H1 (cell line): ENCODE data around the gene STK32C.
"Not testable (repeated sequence)": the region's sequence is repeated elsewhere in the genome, so short reads cannot be mapped to it uniquely, and the experiment has no call there.

Experiments used
- CHD1 ChIP-seq: IDR thresholded peaks from 2 replicates; pipeline ENCODE4 v1.6.1; 2012; ENCODE audit warnings: low read depth, low read length, improper control_type of control experiment
- CREB1 ChIP-seq: IDR thresholded peaks from 2 replicates; pipeline ENCODE4 v1.6.1; 2012; ENCODE audit warnings: inconsistent platforms
- RAD21 ChIP-seq, 2 experiments: IDR thresholded peaks in 1 of 2; conservative IDR thresholded peaks in 1 of 2; 2 replicates each; pipeline ENCODE4 v1.6.1; 2011; ENCODE audit warnings: low read depth in 2 of 2, low read length in 2 of 2, improper control_type of control experiment in 1 of 2, inconsistent platforms in 1 of 2, mild to moderate bottlenecking in 1 of 2, moderate library complexity in 1 of 2
- YY1 ChIP-seq: IDR thresholded peaks from 2 replicates; pipeline ENCODE4 v1.6.1; 2011; ENCODE audit warnings: low read depth, mild to moderate bottlenecking, low read length
- TF ChIP-seq, protein P1 (sequence below), 3 experiments: IDR thresholded peaks; 1 replicate in 2 of 3; 2 replicates in 1 of 3; pipeline versions ENCODE4 v1.5.1 to v1.6.1; 2011; ENCODE audit warnings: low read length in 3 of 3, mild to moderate bottlenecking in 3 of 3, inconsistent platforms in 2 of 3, low read depth in 1 of 3, moderate library complexity in 1 of 3; ENCODE audit not compliant: insufficient read depth in 1 of 3; ENCODE audit errors: control extremely low read depth in 1 of 3

DNA sequence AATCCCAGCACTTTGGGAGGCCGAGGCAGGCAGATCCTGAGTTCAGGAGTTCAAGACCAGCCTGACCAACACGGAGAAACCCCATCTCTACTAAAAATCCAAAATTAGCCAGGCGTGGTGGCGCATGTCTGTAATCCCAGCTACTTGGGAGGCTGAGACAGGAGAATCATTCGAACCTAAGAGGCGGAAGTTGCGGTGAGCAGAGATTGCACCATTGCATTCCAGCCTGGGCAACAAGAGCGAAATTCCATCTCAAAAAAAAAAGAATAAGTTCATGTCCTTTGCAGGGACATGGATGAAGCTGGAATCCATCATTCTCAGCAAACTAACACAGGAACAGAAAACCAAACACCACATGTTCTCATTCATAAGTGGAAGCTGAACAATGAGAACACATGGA, 7.1 kb upstream of the STK32C start:
- TF ChIP-seq RAD21 (IDR thresholded peaks at IDR 0.05 in 1 of 2, conservative IDR thresholded peaks at IDR 0.05 in 1 of 2; ENCODE audit: low read depth in 2 of 2, low read length in 2 of 2); CHD1; YY1; CREB1: not testable (repeated sequence)
- TF ChIP-seq, protein P1, sequence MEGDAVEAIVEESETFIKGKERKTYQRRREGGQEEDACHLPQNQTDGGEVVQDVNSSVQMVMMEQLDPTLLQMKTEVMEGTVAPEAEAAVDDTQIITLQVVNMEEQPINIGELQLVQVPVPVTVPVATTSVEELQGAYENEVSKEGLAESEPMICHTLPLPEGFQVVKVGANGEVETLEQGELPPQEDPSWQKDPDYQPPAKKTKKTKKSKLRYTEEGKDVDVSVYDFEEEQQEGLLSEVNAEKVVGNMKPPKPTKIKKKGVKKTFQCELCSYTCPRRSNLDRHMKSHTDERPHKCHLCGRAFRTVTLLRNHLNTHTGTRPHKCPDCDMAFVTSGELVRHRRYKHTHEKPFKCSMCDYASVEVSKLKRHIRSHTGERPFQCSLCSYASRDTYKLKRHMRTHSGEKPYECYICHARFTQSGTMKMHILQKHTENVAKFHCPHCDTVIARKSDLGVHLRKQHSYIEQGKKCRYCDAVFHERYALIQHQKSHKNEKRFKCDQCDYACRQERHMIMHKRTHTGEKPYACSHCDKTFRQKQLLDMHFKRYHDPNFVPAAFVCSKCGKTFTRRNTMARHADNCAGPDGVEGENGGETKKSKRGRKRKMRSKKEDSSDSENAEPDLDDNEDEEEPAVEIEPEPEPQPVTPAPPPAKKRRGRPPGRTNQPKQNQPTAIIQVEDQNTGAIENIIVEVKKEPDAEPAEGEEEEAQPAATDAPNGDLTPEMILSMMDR (IDR thresholded peaks at IDR 0.05; ENCODE audit: control extremely low read depth in 1 of 3, insufficient read depth in 1 of 3, low read depth in 1 of 3, low read length in 3 of 3) = not testable (repeated sequence)
